GM23248 (cell line): ENCODE measurements around the gene C6orf15.

ENCODE experiments used
- EZH2 ChIP-seq: fragments of 200-600 bp; sonication (generic); IDR thresholded peaks from 2 replicates; pipeline ENCODE4 v1.6.1; 2018; ENCODE audit warnings: antibody characterized with exemption, mild to moderate bottlenecking; ENCODE audit not compliant: insufficient read depth, poor library complexity, severe bottlenecking
- EZH2phosphoT487 ChIP-seq: fragments of 200-600 bp; sonication (generic); IDR thresholded peaks from 2 replicates; pipeline ENCODE4 v1.6.1; 2018; ENCODE audit warnings: antibody characterized with exemption, moderate library complexity, mild to moderate bottlenecking, low read depth; ENCODE audit not compliant: insufficient read depth

DNA sequence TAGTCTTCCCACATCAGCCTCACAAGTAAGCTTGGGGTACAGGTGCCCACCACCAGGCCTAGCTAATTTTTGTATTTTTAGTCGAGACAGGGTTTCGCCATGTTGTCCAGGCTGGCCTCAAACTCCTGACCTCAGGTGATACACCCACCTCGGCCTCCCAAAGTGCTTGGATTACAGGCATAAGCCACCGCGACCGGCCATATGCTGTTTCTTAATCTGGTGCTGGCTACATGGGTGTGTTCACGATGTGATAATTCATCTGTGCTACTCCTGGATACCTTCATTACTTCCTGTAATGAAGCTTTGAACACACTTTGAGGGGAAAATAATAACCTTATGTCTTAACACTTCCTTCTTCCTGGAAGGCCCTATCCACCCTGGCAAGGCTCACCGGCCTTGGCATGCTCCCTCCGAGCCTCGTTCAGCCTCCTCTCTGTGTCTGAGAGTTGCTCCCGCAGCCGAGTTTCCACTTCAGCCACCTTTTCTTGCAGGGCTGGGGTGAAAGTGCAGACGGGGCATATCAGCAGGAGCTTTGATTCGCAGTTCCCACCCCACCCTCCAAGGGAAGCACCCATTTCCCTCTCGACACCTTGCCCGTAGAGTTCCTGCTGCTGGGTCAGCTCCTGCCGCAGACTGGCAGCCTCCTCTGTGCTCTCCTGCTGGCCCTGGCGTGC, 32.1 kb upstream of the C6orf15 start:
- TF ChIP-seq EZH2 (no peak), EZH2phosphoT487 (no peak)
